CD14-positive monocyte (primary cell): ENCODE data around the gene FRMD4A. TPM values are rescaled to one million over a fixed set of nuclear protein-coding genes. Genes with fewer than 3 reads are reported as not detected.

Experiments
- DNase-seq, 3 donors: peaks; one replicate each; pipeline ENCODE4 v3.0.0-alpha.2; 2011 to 2022
- H2AFZ ChIP-seq: 2 replicates; pipeline ENCODE4 v1.6.0; 2012; ENCODE audit warnings: mild to moderate bottlenecking, low read depth, low read length, inconsistent platforms; ENCODE audit not compliant: insufficient read depth, poor library complexity, severe bottlenecking
- H3K27ac ChIP-seq, 2 donors: 1 replicate in 1 of 2; 2 replicates in 1 of 2; pipeline ENCODE4 v1.5.1; 2012 to 2013; ENCODE audit warnings: low read length in 2 of 2, control low read depth in 1 of 2, inconsistent platforms in 1 of 2, low read depth in 1 of 2, mild to moderate bottlenecking in 1 of 2
- H3K27me3 ChIP-seq, 2 donors: one replicate each; pipeline versions ENCODE4 v1.6.0 to v1.6.1; 2011 to 2013; ENCODE audit warnings: low read length in 2 of 2; ENCODE audit not compliant: control insufficient read depth in 2 of 2, insufficient read depth in 2 of 2
- H3K36me3 ChIP-seq, 2 donors: replicated peaks in 1 of 2; 1 replicate in 1 of 2; 2 replicates in 1 of 2; pipeline versions ENCODE4 v1.5.1 to v1.6.1; 2012 to 2013; ENCODE audit warnings: low read length in 2 of 2, control low read depth in 1 of 2, inconsistent platforms in 1 of 2, mild to moderate bottlenecking in 1 of 2; ENCODE audit not compliant: insufficient read depth in 2 of 2, control insufficient read depth in 1 of 2
- H3K4me1 ChIP-seq, 2 donors: 1 replicate in 1 of 2; 2 replicates in 1 of 2; pipeline versions ENCODE4 v1.5.1 to v1.6.1; 2012 to 2013; ENCODE audit warnings: low read length in 2 of 2, control low read depth in 1 of 2, inconsistent platforms in 1 of 2, mild to moderate bottlenecking in 1 of 2, moderate library complexity in 1 of 2; ENCODE audit not compliant: insufficient read depth in 2 of 2, control insufficient read depth in 1 of 2
- H3K4me2 ChIP-seq: replicated peaks from 2 replicates; pipeline ENCODE3; 2012; ENCODE audit warnings: low read length, moderate library complexity, mild to moderate bottlenecking; ENCODE audit not compliant: poor library complexity, severe bottlenecking; ENCODE audit errors: extremely low read depth
- H3K4me3 ChIP-seq, 3 experiments: fragments of 200-600 bp in 1 of 3; sonication (generic) in 1 of 3; replicated peaks in 1 of 3; 1 replicate in 2 of 3; 2 replicates in 1 of 3; pipeline ENCODE4 v1.5.1; 2011 to 2013; ENCODE audit warnings: low read length in 3 of 3, mild to moderate bottlenecking in 3 of 3, control low read depth in 2 of 3, low read depth in 2 of 3, inconsistent platforms in 1 of 3, moderate library complexity in 1 of 3
- H3K79me2 ChIP-seq: 2 replicates; pipeline ENCODE4 v1.6.0; 2012; ENCODE audit warnings: mild to moderate bottlenecking, control low read depth, inconsistent platforms, low read length, moderate library complexity; ENCODE audit not compliant: insufficient read depth
- H3K9ac ChIP-seq: 2 replicates; pipeline ENCODE4 v1.6.0; 2017; ENCODE audit warnings: low read length, mild to moderate bottlenecking; ENCODE audit not compliant: insufficient read depth, poor library complexity, severe bottlenecking
- H3K9me3 ChIP-seq, 2 donors: replicated peaks in 1 of 2; 1 replicate in 1 of 2; 2 replicates in 1 of 2; pipeline versions ENCODE4 v1.5.1 to v1.6.1; 2012 to 2013; ENCODE audit warnings: low read length in 2 of 2, control low read depth in 1 of 2; ENCODE audit not compliant: control insufficient read depth in 1 of 2, insufficient read depth in 1 of 2
- H4K20me1 ChIP-seq: 2 replicates; pipeline ENCODE4 v1.6.0; 2012; ENCODE audit warnings: mild to moderate bottlenecking, low read length, control low read depth, moderate library complexity; ENCODE audit not compliant: insufficient read depth
- H3K27ac Mint-ChIP-seq, 7 donors: one replicate each; pipeline ENCODE4 v1.8.0; 2020; ENCODE audit warnings: mild to moderate bottlenecking in 7 of 7, mixed read lengths in 7 of 7, moderate library complexity in 6 of 7, inconsistent platforms in 2 of 7
- H3K27me3 Mint-ChIP-seq, 3 donors: one replicate each; pipeline ENCODE4 v1.8.0; 2021 to 2022; ENCODE audit warnings: low read depth in 3 of 3, mild to moderate bottlenecking in 3 of 3, mixed read lengths in 3 of 3, moderate library complexity in 3 of 3, inconsistent platforms in 1 of 3
- H3K36me3 Mint-ChIP-seq, 2 donors: one replicate each; pipeline ENCODE4 v1.8.0; 2020; ENCODE audit warnings: mixed read lengths in 2 of 2, inconsistent platforms in 1 of 2, mild to moderate bottlenecking in 1 of 2
- H3K4me1 Mint-ChIP-seq: one replicate; pipeline ENCODE4 v1.8.0; 2020; ENCODE audit warnings: mild to moderate bottlenecking, mixed read lengths
- H3K4me3 Mint-ChIP-seq, 2 donors: one replicate each; pipeline ENCODE4 v1.8.0; 2020; ENCODE audit warnings: mild to moderate bottlenecking in 2 of 2, mixed read lengths in 2 of 2, moderate library complexity in 1 of 2
- H3K9me3 Mint-ChIP-seq, 7 donors: one replicate each; pipeline ENCODE4 v1.8.0; 2020 to 2022; ENCODE audit warnings: mixed read lengths in 7 of 7, mild to moderate bottlenecking in 6 of 7, moderate library complexity in 6 of 7, inconsistent platforms in 2 of 7
- WGBS: methylation state at CpG from one replicate; pipeline ENCODE4 v1.1.5; 2013; ENCODE audit warnings: missing lambda C conversion rate; ENCODE audit not compliant: insufficient coverage; 5-methylcytosine and 5-hydroxymethylcytosine counted together
- intact Hi-C, 2 donors: fragments of 100-400 bp; cut with micrococcal nuclease; formaldehyde crosslinking; loops; one replicate each; pipeline versions ENCODE4 v1.15.0 to v1.15.1; 2023
- polyA plus RNA-seq, 3 donors: library from polyadenylated mRNA; depleted of rRNA in 1 of 3; unstranded in 2 of 3; stranded (reverse) in 1 of 3; fragments of 300-500 nt in 2 of 3; fragments of >200 nt in 1 of 3; fragmentation: Illumina TruSeq in 2 of 3; gene quantifications; 1 replicate in 2 of 3; 2 replicates in 1 of 3; pipeline ENCODE4 v1.2.3, GENCODE V29; 2012 to 2021
- TF ChIP-seq, protein P1 (sequence below): fragments of 200-600 bp; IDR thresholded peaks from one replicate; pipeline ENCODE4 v1.8.0; 2022; ENCODE audit warnings: antibody characterized with exemption, mild to moderate bottlenecking

FRMD4A gene
- polyA plus RNA-seq, 3 donors, result 0.12 TPM; not detected in 2

DNA sequence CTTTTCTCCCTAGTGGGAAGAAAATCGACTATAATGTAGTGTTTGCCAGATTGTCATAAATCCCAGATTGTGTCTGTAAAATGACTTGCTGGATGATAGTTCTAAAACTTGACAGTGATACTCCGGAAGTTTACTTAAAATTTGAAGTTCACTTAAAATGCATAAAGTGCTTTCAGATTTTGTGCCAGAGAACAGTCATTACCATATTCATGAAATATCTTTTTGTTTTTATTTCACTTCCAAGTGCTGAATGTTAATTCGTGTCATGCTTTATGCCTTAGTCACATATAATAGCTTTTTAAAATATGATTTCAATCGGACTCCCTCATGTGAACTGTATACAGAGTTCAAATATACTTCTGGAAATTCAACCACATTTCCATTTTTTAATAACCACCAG is 713.6 kb downstream of the FRMD4A start:
- no peak for DNase-seq
- no peaks in the 10 kb centered on the region for H3K79me2 ChIP-seq
- no peak overlapping the region for H3K27ac ChIP-seq
- Mint-ChIP-seq H3K9me3 (no peaks in the 10 kb centered on the region), H3K27me3 (peaks cover 0 to 2% (median 0%) of the 10 kb centered on the region in 3 donors), H3K4me3 (no peak overlapping the region), H3K36me3 (peaks cover 82 to 92% of the 10 kb centered on the region in 2 donors), H3K4me1 (no peaks in the 10 kb centered on the region), H3K27ac (no peak overlapping the region)
- no peaks in the 10 kb centered on the region for H3K4me1 ChIP-seq
- no peaks in the 10 kb centered on the region for H3K9me3 ChIP-seq
- H2AFZ ChIP-seq, result no peak overlapping the region
- H3K4me3 ChIP-seq, result no peak overlapping the region
- no peak overlapping the region for H3K9ac ChIP-seq
- intact Hi-C loops, result no loop called here
- no peaks in the 10 kb centered on the region for H4K20me1 ChIP-seq
- no CpG with 5 or more reads among the region's 4 CpGs for WGBS
- H3K36me3 ChIP-seq, result peaks cover 83 to 100% of the 10 kb centered on the region in 2 donors
- TF ChIP-seq, protein P1, sequence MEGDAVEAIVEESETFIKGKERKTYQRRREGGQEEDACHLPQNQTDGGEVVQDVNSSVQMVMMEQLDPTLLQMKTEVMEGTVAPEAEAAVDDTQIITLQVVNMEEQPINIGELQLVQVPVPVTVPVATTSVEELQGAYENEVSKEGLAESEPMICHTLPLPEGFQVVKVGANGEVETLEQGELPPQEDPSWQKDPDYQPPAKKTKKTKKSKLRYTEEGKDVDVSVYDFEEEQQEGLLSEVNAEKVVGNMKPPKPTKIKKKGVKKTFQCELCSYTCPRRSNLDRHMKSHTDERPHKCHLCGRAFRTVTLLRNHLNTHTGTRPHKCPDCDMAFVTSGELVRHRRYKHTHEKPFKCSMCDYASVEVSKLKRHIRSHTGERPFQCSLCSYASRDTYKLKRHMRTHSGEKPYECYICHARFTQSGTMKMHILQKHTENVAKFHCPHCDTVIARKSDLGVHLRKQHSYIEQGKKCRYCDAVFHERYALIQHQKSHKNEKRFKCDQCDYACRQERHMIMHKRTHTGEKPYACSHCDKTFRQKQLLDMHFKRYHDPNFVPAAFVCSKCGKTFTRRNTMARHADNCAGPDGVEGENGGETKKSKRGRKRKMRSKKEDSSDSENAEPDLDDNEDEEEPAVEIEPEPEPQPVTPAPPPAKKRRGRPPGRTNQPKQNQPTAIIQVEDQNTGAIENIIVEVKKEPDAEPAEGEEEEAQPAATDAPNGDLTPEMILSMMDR, result no peak
- H3K4me2 ChIP-seq, result no peak overlapping the region
- H3K27me3 ChIP-seq, result no peaks in the 10 kb centered on the region

DNA sequence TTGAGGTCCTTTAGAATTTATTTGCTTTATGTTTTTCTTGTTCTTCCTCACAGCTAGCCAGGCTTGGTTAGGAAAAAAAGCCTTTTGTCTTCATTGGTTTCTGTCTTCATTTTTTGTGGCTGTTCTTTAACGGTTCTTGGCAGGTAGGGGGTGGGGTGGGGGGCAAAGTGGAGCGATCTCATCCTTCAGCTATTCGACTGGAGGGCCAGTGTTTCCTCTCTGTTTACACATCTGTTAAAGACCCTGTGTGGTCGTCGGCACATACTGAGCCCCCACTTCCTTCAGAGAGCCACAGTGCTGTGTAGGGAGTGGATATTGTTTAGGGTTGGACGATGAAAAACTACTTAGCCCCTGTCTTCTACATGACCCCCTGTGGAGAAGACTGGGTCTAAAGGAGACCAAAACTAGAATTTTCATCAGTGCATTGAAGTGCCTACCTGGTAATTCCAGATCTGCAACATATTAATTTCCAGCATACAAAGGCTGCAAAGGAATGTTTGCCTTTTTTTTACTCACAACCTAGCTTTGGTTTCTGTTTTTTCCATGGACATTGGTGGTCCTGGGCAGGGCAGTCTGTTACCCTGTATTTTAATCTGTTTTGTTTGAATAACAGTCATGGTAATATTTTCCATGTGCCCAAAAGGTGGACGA is 714.9 kb downstream of the FRMD4A start:
- Histone ChIP-seq H3K4me1 (no peaks in the 10 kb centered on the region), H4K20me1 (no peaks in the 10 kb centered on the region), H3K9me3 (no peaks in the 10 kb centered on the region), H3K9ac (no peak overlapping the region), H3K27ac (no peak overlapping the region), H3K79me2 (no peaks in the 10 kb centered on the region), H2AFZ (no peak overlapping the region), H3K36me3 (peaks cover 83 to 100% of the 10 kb centered on the region in 2 donors), H3K4me3 (no peak overlapping the region), H3K27me3 (no peaks in the 10 kb centered on the region), H3K4me2 (no peak overlapping the region)
- Mint-ChIP-seq H3K27me3 (peaks cover 0 to 2% (median 0%) of the 10 kb centered on the region in 3 donors), H3K9me3 (no peaks in the 10 kb centered on the region), H3K4me1 (no peaks in the 10 kb centered on the region), H3K4me3 (no peak overlapping the region), H3K36me3 (peaks cover 86 to 96% of the 10 kb centered on the region in 2 donors), H3K27ac (no peak overlapping the region)
- TF ChIP-seq, protein P1, result no peak
- intact Hi-C loops, result no loop called here
- DNase-seq, result no peak
- 45% methylated on average over 2 of the region's 7 CpGs for WGBS
